Measurements from ENCODE around the gene PRSS57. TPM values are rescaled to one million over a fixed set of nuclear protein-coding genes. Genes with fewer than 3 reads are reported as not detected.

Gene PRSS57
- total RNA-seq, 1 experiment from 2014 or later = not detected

GRCh38 chr19:676007-676338 is 19.3 kb downstream of the PRSS57 start:
- Histone ChIP-seq H3K9ac (ENCODE audit: low read length) (no peak overlapping the region), H4K20me1 (ENCODE audit: low read length) (no peaks in the 10 kb centered on the region)
- no peak for ATAC-seq

GRCh38 chr19:674282-675151 is 20.7 kb downstream of the PRSS57 start:
- no peak overlapping the region for H3K4me2 ChIP-seq (ENCODE audit: low read length)
- ATAC-seq = no peak

More at GRCh38 chr19:676007-676338, 19.3 kb downstream of the PRSS57 start:
- Histone ChIP-seq H3K4me1 (ENCODE audit: insufficient read depth, low read length) (peaks cover 21% of the 10 kb centered on the region), H3K79me2 (ENCODE audit: low read length) (peaks cover 26% of the 10 kb centered on the region), H3K27ac (ENCODE audit: low read length) (no peak overlapping the region), H3K27me3 (ENCODE audit: low read length) (no peaks in the 10 kb centered on the region), H3K9me2 (replicated peaks; ENCODE audit: low read length) (no peaks in the 10 kb centered on the region), H3K4me2 (ENCODE audit: low read length) (peak overlapping the region; percentile 77), H2AFZ (ENCODE audit: low read length) (0 out of 2 replicates have a peak overlapping the region, but pooled peaks have one; percentile 9), H3K36me3 (ENCODE audit: low read depth, low read length) (no peaks in the 10 kb centered on the region), H3K9me3 (ENCODE audit: low read length) (no peaks in the 10 kb centered on the region), H3F3A (ENCODE audit: low read length, unreplicated experiment) (no peaks in the 10 kb centered on the region), H3K4me3 (ENCODE audit: low read length) (peak overlapping the region; percentile 50; the same call in 1 of the 2 replicates)
- no peak for TF ChIP-seq CTCF (conservative IDR thresholded peaks at IDR 0.05; ENCODE audit: low read depth, low read length)
- no peak for TF ChIP-seq EZH2 (IDR thresholded peaks at IDR 0.05; ENCODE audit: low read length, unreplicated experiment)
- TF ChIP-seq EZH2phosphoT487 (IDR thresholded peaks at IDR 0.05; ENCODE audit: borderline replicate concordance, low read length) = no peak
- intact Hi-C loops (cut with micrococcal nuclease) = loop anchor here (5.0 kb wide), 2 partner anchors 36 to 76 kb away; partner anchors contain the start of gene MISP
- ChIA-PET POLR2A (ENCODE audit: unreplicated experiment) (interaction anchor here (0.7 kb wide), 1 partner anchor 101 kb away, joined by 4 read pairs; no protein-coding TSS in a partner anchor), CTCF (no interaction called here)
- no peak for DNase-seq
- no TSS peak for BruUV-seq (replicated peaks)

More at GRCh38 chr19:674282-675151, 20.7 kb downstream of the PRSS57 start:
- H4K20me1 ChIP-seq (ENCODE audit: low read length) = no peaks in the 10 kb centered on the region
- no peaks in the 10 kb centered on the region for H3K9me2 ChIP-seq (replicated peaks; ENCODE audit: low read length)
- no TSS peak for BruUV-seq (replicated peaks)
- TF ChIP-seq EZH2 (IDR thresholded peaks at IDR 0.05; ENCODE audit: low read length, unreplicated experiment) (no peak), CTCF (conservative IDR thresholded peaks at IDR 0.05; ENCODE audit: low read depth, low read length) (no peak), EZH2phosphoT487 (IDR thresholded peaks at IDR 0.05; ENCODE audit: borderline replicate concordance, low read length) (no peak)
- no peaks in the 10 kb centered on the region for H3K36me3 ChIP-seq (ENCODE audit: low read depth, low read length)
- no peak overlapping the region for H3K27ac ChIP-seq (ENCODE audit: low read length)
- H3K9me3 ChIP-seq (ENCODE audit: low read length) = no peaks in the 10 kb centered on the region
- H2AFZ ChIP-seq (ENCODE audit: low read length) = no peak overlapping the region
- H3K4me3 ChIP-seq (ENCODE audit: low read length) = no peak overlapping the region
- ChIA-PET POLR2A (ENCODE audit: unreplicated experiment) (no interaction called here), CTCF (no interaction called here)
- no peaks in the 10 kb centered on the region for H3K27me3 ChIP-seq (ENCODE audit: low read length)
- intact Hi-C loops (cut with micrococcal nuclease) = loop anchor here (5.0 kb wide), 2 partner anchors 38 to 78 kb away; partner anchors contain the start of gene MISP
- peaks cover 24% of the 10 kb centered on the region for H3K79me2 ChIP-seq (ENCODE audit: low read length)
- H3K9ac ChIP-seq (ENCODE audit: low read length) = no peak overlapping the region
- no peak for DNase-seq
- H3F3A ChIP-seq (ENCODE audit: low read length, unreplicated experiment) = no peaks in the 10 kb centered on the region
- peaks cover 19% of the 10 kb centered on the region for H3K4me1 ChIP-seq (ENCODE audit: insufficient read depth, low read length)

Measured in PC-3 (cell line).